ENCODE measurements around the gene PKIB. TPM values are rescaled to one million over a fixed set of nuclear protein-coding genes. Genes with fewer than 3 reads are reported as not detected.
"Not testable (repeated sequence)": the region's sequence is repeated elsewhere in the genome, so short reads cannot be mapped to it uniquely, and the experiment has no call there.

Gene PKIB
- total RNA-seq, 1 donor from 2014 or later: 4.4 TPM

DNA sequence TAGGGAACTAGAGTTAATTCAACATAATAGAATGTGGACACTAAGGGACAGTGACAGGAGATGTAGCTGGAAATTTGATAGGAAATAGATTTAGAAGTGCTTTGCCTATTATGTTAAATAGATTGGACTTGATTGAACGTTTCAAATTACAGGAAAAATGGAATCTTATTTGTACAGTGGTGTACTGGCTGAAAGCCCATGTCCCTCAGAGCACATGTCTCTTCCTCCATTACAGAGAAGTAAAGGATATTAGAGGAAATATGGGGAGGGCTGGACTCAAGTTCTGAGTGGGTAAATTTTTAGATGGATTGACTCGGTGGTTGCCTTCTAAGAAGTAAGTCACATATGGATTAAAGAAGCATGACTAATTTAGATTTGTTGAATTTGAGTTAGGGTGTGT is 11.4 kb downstream of the PKIB start:
- no peak for DNase-seq

DNA sequence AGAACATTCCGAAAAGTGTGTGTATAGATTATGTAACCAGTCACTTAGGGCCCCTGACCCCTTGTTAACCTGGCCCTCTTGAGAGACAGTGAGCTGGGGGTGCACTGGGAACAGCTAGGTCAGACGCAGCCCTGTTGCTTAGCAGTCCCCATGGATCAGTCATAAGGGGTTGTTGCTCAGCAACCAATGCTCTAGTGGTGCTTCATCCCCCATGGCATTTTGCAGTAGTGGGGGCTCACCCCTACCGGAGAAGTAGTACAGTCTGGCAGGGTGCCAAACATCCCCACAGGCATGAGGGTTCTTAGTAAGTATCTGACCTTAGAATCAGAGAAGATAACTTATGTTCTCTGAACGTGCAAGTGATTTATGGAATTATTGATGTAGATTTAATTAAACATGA is 12.3 kb downstream of the PKIB start:
- DNase-seq: no peak

DNA sequence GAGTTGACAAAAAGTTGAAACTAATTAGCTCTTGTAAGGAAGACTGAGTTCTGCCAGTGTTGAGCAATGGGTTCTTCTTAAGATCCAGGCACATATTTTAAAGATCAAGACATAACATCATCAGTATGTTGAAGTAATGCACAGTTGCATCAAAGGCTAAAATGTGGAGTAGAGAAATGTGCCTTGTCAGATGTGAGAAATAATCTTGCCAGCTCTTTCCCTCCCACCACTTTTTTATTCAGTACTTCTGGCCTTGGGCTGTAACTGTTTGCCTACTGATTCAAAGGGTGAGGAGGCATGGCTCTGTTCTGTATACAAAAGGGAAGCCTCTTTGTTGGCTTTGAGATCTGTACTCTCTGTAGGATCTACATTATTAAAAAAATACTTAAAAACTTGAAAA is 13.1 kb downstream of the PKIB start:
- DNase-seq: peak; percentile 49

DNA sequence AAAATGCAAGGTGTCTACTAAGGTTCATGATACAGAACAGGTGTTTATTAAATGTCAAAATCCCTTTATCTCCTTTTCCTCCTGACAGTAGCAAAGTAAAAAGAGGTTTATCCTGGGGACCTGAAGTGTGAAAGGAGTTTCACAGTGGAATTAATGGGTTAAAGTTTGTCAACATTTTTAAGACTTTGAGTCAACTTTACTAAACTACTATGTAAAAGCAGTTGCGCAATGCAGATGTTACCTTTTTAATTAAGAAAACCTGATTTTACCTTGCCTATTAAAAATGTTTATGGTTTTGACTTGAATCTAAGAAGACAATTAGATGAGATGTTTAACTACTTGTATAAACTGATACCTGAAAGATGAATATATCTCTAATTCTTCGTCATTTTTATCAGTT is 14.6 kb downstream of the PKIB start:
- no peak for DNase-seq

DNA sequence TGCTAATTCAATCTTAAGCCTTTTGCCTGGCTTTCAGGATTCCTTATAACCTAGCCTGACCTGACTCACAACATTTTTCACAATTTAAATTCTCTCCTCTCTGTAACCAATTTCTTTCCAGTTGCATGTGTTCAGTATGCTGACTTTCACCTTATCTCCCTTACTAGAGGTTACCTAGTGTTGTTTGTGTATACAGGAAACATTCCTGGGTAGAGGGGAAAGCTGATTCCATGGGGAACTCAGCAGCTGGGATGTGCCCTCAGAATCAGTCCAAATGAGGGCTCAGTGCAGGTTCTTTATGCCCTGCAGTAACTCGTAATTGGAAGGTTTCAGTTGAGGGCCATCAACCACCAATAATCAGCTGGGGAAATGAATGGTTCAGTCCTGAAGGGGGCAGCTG is 18.5 kb downstream of the PKIB start:
- DNase-seq: no peak

DNA sequence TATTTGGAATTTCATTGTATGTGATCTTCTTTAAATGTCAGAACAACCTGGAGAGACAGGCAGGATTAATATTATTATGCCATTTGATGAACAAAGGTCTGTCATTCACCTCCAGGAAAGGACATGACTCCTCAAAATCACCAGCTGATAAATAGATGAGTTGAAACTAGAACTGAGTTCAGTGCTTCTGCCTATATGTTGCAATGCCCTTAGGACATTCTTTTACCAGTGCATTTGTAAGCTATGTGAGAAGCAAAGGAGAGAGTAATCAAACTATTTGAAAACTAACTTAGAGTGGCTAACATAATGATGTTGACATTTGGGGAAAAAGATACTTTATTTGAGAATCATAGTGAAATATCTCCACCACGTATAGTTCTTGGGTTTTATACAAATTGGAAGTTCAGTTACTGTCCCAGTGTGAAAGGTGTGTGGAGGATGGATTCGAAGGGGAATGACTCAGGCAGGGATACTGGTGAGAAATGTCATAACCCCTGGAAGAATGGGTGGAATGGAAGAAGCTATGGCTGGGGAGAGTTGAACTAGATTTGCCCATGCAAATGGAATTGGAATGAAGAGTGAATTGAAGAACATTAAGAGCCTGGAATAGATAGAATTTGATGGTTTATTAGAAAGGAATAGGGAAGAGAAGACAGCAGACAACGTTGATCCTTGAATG is 21.5 kb downstream of the PKIB start:
- no peak for DNase-seq

DNA sequence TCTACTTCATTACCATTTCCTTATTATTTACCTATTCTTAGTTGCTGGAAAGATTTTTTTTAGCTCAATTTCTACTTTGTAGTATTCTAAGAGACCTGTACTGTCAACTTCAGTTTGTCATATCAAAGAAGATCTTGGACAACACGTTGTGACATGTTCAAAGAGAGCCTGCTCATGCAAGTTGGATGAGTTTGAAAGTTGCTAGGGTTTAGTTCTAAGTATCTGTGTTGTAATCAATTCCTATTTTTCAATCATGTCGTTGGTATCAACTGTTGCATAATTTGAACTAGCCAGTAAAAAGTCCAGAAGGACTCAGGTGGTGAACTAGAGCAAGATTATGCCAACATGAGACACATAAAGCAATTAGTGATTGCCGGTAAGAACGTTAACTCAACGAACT is 30.2 kb downstream of the PKIB start:
- no peak for DNase-seq

DNA sequence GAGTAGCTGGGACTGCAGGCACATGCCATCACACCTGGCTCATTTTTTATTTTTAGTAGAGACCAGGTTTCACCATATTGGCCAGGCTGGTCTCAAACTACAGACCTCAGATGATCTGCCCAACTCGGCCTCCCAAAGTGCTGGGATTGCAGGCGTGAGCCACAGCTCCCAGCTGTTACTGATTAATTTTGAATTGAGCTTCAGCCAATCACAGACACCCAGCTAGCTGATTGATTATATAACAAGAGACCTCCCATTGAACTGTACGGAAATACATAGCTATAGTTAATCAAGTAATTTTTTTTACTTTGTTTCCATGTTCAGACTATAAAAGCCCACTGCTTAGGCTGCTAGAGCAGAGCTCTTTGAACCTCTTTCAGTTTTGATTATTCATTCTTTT is 31.6 kb downstream of the PKIB start:
- DNase-seq: no peak

DNA sequence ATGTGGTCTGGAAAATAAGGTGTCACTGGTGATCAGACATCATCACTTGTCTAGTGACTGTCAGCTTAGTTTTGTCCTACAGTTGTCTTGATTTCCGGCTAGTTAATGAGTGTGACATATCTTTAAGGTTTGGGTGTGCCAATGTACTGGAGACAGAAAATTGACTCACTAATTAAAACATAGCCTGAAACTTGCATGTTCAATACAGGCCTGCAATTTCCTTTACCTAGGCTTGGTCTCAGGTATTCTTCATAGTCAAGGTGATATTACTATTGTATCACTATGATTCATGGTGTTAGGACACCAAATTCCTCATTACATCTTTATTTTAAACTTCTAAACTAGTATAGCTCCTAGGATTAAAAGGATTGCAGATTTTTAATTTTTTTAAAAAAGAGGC is 32.4 kb downstream of the PKIB start:
- not testable (repeated sequence) for DNase-seq

DNA sequence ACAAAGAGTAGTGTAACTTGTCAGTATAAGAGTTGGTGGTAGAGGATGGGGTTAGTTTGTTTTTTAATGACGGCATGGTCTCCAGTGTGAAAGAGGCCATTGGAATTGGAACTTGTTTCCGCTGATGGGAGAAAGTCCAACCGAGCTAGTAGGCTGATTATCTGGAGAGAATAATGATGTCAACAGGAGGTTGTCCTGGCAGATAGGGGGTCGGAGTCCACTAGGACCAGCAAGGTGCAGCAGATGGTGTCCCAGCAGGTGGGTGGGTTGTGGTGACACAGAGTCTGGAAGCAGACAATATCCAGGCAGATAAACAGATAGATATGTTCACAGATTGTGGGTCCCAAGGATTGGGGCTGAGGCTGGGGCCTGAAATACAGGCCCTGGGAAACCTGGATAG is 35.1 kb downstream of the PKIB start:
- DNase-seq: no peak

DNA sequence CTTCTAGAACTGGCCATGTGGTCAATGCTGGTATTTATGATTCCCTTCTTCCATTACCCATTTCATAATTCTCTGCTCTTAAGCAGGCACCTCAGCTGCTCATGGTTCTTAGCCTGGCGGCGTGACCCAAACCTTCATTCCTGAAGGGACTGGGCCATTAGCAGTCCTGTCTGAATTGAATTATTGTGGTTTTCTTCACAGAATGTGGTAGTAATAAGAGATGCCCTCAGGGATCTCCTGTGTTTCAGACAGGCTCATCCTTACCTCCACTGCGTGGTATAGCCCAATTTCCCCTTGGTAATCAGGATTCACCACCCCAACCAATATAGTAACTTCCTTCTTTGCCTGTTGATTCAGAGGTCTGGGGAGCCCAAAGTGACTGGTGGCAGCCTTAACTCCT is 37.6 kb downstream of the PKIB start:
- DNase-seq: no peak

DNA sequence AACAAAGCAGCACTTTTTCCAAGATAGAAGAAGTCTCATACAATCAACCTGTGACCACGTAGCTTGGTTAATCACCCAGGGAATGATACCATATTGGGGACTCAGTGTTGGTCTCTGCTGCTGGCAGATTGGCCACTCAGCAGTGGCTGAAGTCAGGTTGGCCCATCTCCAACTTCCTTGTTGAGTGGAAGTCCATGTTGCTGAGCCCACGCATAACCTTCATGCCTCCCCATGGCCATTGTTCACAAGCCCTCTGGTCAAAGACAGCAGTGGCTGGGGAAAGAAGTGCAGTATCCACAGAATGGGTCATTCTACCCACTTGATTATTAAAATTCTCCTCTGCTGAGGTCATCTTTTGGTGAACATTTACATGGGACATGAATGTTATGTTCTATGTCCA is 38.5 kb downstream of the PKIB start:
- no peak for DNase-seq

DNA sequence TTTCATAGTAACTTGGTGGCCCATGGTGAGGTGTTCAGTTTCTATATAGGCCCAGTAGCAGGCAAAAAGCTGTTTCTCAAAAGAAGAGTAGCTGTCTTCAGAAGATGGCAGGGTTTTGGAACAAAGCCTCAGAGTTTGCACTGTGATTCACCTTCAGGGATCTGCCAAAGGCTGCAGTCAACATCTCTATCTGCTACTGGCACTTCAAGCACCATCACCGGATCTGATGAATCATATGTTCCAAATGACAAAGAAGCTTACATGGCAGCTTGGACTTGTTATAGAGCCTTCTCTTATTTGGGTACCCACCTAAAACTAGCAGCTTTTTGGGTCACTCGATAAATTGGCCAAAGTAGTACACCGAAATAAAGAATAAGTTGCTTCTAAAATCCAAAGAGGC is 39.5 kb downstream of the PKIB start:
- no peak for DNase-seq

DNA sequence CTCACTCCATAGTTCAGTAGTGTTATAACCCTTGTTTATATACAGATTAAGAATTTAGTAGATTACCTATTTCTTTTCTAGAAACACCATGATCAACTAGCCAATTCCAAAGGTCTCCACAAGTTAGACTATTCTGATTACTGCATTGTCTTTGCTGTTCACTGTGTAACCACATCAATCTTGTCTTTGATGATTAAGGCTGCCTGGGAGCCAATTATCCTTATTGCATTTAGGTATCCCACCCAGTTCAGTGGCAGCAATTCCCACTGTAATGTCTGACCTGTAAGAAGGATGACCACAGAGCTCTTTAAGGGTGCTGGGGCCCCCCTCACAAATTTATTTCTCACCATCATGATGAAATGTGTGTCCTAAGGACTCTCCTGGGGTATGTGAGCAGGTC is 40.2 kb downstream of the PKIB start:
- DNase-seq: no peak

DNA sequence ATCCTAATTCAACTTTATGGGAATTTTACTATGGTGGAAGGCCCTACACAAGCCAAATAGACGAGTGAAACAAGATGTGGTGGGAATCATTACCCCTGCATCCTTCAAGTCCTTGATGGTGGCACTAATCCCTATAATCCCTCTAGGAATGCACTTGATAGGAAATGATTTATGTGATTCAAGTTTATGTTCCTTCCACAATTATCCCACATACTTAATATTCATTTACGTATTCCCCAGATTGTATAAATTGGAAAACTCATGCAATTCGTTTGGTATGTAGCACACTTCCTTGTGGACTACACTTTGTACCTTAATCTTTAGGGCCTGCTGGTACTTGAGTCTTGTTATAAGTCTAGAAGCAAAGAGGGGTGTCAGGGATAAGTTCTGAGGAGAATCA is 40.8 kb downstream of the PKIB start:
- DNase-seq: no peak

DNA sequence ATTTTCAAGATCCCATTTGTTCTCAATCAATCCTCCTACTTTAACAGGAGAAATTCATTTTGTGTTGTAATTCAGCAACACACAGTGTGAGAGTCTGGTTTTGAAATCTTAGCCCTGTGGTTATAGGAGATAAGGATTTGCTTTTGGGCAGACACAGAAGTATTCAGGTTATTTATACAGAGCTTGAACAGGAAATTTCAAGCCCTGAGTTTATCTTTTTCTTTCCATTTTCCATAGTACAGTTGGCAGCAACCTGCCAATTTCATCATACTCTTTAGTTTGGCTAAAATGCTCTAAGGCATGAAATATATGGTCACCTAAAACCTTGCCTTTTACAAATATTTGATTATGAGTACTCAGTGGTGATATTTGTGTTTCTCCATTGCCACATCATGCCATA is 41.4 kb downstream of the PKIB start:
- DNase-seq: no peak

DNA sequence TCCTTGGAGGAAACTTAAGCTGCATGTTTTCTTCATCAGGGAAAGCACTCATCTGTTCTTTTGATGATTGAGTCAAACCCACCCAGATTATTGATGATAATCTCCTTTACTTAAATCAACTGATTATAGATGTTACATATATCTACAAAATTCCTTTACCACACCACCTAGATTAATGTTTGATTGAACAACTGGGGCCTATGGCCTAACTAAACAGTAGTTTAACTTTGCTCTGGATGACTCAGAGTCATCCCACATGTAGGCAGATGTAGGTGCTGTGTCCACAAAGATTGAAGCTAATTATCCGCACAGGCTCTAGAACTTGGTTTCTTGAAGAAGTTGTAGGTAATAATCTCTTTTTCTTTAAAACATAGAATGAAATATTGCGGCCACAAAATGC is 42.2 kb downstream of the PKIB start:
- no peak for DNase-seq

DNA sequence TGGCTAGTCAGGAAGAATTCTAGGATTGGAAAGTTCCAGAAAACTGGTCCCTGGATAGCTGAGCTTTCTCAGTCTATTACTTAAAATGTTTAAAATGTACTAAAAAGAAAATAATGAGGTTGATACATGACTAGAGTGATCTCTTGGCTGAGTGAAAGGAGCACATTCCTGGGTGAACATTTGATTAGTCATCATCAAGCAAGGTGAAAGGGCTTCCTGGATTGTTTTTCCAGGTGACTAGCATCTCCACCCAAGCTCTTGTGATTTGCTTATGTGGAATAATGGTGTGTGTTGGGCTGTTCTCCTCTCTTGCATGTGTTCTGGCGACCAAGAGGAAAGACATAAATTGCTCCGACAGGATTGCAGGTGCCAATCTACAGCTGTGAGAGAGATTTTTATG is 42.9 kb downstream of the PKIB start:
- DNase-seq: no peak

DNA sequence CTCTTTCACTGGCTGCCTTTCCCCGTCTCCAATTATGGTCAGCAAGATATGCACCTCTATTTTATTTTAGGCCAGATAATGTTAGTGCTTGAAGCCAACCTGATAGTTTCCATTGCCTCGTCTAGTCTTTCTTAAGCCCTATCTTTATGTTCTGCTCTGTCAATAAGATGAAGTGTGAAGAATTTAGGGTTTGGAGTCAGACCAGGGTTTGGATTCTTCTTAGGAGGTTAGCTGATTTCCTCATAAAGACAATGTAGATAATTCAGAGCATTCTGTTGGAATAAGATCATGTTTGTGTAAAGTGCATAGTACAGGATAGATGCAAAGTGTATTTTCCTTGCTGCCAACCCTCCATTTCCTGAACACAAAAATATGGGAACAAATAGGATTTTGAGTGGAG is 43.8 kb downstream of the PKIB start:
- no peak for DNase-seq

DNA sequence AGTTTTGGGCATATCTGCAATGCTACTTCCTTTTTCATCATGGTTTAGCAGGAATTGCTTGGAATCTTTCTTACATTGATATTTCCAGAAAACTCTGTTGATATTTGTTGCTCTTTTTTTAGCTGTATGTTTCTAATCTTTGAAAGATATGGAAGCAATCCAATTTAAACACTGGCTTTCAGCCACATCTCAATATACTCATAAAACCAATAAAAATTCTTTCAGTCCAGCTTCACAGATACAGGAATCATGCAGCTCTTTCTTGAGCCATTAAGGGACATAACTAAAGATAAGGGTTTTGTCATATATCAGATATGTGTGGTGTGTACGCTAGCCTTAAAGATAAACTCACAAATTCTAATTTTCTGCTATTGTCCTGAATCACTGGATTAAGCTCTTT is 47.4 kb downstream of the PKIB start:
- DNase-seq: peak; percentile 40

DNA sequence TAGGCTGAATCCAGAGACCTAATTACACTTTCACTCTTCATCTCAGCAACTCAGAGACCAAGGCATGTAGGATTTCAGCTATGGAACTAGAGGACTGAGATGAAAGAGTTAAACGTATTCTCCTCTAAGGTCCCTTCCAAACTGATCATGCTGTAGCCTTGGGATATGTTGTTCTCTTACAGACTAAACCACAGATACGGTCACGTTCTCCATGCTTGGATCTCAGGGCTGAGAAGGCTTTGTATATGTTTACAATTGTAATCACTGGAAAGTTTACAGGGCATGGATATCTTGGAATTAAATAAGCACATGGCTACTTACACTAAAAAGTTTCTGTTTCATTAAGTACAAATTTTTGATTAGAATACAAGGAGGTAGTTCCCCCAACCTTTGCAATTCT is 50.1 kb downstream of the PKIB start:
- no peak for DNase-seq

DNA sequence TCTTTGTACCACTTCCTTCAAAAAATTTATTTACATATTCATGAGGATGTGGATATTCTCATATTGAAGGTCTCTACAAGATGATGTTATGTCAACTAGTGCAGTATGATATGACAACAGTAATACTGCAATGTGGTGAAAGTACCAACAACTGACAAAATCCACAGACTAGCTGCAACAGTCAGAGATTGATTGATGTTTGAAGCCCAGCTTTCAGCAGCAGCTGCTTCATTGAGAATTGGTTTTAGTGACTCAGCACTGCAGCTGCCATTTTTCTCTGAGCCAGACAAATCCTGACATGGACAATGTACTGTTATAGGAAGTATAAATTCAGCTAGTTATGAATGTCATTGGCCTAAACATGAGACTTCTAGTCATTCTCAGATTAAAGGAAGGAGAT is 53.8 kb downstream of the PKIB start:
- DNase-seq: no peak

DNA sequence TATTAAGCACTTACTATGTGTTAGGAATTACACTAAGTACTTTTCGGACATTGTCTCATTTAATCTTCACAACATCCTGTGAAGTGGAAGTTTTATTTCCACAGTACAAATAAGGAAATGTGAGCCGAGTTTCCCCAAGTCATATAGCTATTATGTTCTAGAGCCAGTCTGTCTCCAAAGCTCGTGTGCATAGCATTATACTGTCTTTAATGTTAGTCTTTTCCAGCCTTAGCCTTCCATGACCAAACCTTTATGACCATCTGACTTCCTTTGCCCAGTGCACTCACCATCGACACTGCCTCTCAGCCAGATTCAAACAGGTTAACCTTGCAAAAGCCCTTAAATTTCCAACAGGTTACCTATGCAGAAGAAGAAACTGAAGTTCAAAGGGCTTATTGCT is 55.7 kb downstream of the PKIB start:
- no peak for DNase-seq

DNA sequence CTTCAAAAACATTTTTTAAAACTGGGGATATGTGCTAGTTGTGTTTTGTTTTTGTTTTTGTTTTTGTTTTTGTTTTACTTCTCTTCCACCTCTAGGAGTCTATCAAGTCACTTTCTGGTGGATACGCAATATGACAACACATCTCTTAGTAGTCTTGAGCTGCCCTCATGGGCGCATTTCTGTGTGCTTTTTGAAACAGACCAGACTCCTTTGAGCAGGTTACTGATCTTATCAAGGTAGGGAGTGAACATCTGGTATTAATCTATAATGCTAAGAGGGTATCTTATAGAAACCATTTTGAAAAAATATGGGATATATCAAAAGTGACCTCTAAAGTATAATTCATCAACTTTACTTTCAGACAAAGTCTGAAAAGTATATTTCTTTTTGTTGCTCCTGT is 56.2 kb downstream of the PKIB start:
- no peak for DNase-seq

DNA sequence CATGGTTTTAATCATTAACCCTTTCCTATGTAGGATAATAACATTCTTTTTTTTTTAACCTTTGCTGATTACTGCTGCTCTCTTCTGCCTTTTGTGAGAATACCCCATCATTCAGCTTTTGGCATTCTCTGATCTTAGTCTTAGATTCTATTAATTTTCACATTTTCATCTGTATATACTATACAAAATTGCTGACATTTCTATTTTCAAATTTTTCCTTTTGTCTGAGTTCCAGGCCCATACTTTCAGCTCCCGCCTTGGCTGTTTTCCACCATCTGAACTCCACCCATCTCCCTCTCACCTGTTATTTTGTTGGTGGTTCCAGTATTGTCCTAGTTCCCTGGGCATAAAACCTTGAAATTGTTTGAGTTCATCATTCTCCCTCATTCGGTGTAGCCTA is 59.2 kb downstream of the PKIB start:
- no peak for DNase-seq

Measured in skin of body (tissue), 2 donors.